ENCODE data around the gene JAKMIP2.
"Not testable (repeated sequence)": the region's sequence is repeated elsewhere in the genome, so short reads cannot be mapped to it uniquely, and the experiment has no call there.

JAKMIP2 gene

GRCh38 chr5:147782110-147783028 lies at the start of gene JAKMIP2:
JAKMIP2 (minus strand) TSS chr5:147782728; CDS start chr5:147671806, 110,922 bp downstream.
- DNase-seq (ENCODE audit: low spot score) = peak; percentile 86

- no peak for DNase-seq (ENCODE audit: low spot score)
Observed at GRCh38 chr5:147831465-147831864, 48.9 kb upstream of the JAKMIP2 start, which contains the start of gene SPINK1. SPINK1 (minus strand) TSS chr5:147831671; CDS start chr5:147831577, 94 bp downstream.

- DNase-seq (ENCODE audit: low spot score) = no peak
Observed at GRCh38 chr5:147830035-147830434, 47.5 kb upstream of the JAKMIP2 start.

GRCh38 chr5:147827017-147827416 lies 44.5 kb upstream of the JAKMIP2 start:
- not testable (repeated sequence) for DNase-seq (ENCODE audit: low spot score)

- DNase-seq (ENCODE audit: low spot score) = no peak
Observed at GRCh38 chr5:147826361-147826760, 43.8 kb upstream of the JAKMIP2 start.

DNA sequence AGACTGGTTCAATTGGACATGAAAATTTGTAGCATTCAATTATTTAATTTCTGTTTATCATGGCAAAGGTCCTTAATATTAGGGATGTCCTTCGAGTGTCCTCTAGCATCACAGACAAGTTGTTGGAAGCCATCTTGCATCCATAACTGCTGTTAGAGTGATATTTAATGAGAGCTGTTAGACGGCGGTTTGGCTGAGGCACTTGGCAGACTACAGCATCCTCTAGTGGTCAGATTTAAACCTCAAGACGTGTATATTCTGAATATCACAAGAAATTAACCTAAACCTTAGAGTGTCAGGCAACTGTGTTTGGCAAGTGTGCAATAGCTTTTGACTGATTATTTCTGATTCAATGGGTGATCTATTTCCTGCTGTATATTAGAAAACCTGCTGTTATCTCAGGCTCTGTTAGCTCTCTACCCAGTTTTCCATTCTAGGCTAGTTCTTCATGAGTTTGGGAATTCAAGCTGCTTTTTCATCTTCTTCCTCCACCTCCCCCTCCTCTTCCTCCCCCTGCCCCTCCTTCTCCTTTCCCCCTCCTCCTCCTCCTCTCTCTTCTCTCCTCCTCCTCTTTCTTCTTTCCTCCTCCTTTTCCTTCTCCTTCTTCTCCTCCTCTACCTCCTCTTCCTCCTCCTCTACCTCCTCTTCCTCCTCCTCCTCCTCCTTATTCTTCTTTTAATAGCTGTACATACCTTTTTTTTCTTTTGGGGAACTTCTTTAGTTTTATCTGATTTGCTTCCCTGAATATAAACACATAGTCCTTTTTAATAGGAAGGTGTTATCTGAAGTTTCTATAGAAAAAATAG lies 40.4 kb upstream of the JAKMIP2 start:
- no peak for DNase-seq (ENCODE audit: low spot score)

DNA sequence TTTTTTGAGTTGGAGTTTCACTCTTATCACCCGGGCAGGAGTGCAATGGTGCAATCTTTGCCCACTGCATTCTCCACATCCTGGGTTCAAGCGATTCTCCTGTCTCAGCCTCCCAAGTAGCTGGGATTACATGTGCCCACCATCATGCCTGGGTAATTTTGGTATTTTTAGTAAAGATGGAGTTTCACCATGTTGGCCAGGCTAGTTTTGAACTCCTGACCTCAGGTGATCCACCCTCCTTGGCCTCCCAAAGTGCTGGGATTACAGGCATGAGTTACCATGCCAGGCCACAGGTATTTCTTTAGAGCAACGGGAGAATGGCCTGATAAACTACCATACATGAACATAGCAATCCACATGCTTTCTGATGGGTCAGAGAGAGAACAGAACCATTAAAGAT lies 39.7 kb upstream of the JAKMIP2 start:
- DNase-seq (ENCODE audit: low spot score) = not testable (repeated sequence)

DNA sequence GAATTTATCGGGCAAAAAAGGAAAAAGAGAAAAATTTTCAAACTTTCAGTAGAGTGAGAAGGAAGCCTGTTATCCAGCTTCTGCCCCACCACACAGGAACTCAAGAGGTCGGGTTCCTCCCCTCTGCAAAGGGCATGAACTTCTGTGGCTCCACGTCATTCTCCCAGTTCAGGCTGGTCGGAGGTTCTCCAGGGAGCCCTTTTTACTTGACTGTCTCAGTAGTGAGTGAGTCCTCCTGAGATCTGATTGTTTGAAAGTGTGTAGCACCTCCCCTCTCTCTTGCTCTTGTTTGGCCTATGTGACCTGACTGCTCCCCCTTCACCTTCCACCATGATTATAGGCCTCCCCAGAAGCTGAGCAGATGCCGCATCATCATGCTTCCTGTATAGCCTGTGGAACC lies 39.2 kb upstream of the JAKMIP2 start:
- no peak for DNase-seq (ENCODE audit: low spot score)

DNA sequence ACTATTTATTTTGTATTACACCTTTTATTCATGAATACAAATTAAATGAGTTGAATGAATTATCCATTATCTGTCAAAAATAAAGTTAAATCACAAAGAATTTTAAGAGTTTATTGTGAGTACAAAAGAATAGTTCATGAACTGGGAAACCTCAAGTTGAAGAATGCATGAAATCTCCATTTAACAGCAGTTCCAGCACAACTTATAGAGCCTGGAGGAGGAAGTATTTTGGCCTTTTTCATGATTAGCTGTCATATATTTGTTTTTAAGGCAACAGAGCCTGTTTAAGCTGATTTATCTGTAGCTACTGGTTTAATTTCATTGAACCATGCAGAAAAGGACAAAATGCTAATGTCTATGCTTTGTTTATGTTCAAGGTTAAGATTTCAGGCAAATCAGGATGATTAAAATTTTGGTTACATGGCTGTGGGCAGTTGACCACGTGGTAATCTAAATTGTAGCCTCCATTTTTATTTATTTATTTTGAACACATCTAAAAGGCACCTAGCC lies 36.8 kb upstream of the JAKMIP2 start:
- no peak for DNase-seq (ENCODE audit: low spot score)

- DNase-seq (ENCODE audit: low spot score) = no peak
Observed at GRCh38 chr5:147818290-147818689, 35.8 kb upstream of the JAKMIP2 start.

DNA sequence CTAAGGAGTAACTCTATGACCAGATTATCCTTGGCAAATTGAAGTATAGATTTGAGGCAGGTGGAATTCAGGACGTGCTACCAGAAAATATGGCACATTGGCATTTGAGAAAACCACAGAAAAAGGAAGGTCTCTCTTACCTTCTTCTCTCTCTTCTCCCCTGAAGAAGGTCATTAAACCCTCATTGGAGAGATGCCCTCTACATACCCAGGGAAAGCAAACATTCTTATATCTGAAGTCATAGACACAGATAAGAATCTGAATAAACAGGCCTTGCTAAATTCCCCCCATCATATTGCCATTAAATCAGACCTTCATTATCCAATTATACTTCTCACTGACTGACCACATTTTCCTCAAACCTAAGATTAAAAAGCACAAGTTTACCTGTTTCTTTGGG lies 31.2 kb upstream of the JAKMIP2 start:
- no peak for DNase-seq (ENCODE audit: low spot score)

DNA sequence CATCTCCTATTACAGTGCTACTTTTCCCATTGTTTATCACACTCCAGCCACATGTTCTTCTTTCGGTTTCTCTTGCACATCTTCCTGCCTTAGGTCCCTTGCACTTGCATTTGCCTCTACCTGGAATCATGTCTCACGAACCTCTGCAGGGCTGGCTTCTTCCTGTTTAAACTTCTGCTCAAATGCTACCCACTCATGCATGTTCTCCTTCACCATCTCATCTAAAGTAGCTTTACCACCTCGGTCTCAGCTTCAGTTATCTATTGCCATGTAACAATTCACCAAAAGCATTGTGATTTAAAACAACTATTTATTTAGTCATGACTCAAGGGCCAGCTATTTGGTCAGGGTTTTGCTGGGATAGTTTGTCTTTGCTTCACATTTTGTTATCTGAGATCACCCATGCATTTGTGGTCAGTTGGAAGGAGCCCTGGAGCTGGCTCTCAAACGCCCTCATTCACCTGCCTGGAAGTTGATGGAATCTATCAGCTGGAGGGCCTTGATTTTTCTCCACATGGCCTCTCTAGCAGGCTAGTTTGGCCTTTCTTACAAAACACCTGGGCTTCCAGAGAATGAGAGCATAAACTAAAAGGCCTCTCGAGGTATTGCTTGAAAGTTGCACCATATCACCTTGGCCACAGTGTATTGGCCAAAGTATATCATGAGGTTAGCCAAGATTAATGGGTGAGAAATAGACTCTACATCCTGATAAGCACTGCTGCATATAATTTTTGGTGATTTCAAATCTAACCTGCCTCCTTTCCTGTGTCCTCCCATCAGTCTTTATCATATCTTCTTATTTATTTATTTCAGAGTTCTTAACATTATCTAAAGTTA lies 27.5 kb upstream of the JAKMIP2 start:
- DNase-seq (ENCODE audit: low spot score) = no peak

GRCh38 chr5:147805030-147805454 lies 22.5 kb upstream of the JAKMIP2 start:
- no peak for DNase-seq (ENCODE audit: low spot score)

- DNase-seq (ENCODE audit: low spot score) = no peak
Observed at GRCh38 chr5:147804334-147804733, 21.8 kb upstream of the JAKMIP2 start.

GRCh38 chr5:147803926-147804325 lies 21.4 kb upstream of the JAKMIP2 start:
- no peak for DNase-seq (ENCODE audit: low spot score)

DNA sequence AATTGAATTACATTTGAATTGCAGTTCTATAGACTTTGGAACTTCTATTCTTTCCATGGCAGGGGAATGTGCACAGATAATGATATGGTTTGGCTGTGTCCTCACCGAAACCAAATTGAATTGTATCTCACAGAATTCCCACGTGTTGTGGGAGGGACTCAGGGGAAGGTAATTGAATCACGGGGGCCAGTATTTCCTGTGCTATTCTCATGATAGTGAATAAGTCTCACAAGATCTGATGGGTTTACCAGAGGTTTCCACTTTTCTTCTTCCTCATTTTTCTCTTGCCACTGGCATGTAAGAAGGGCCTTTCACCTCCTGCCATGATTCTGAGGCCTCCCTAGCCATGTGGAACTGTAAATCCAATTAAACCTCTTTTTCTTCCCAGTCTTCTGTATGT lies 20.6 kb upstream of the JAKMIP2 start:
- not testable (repeated sequence) for DNase-seq (ENCODE audit: low spot score)

DNA sequence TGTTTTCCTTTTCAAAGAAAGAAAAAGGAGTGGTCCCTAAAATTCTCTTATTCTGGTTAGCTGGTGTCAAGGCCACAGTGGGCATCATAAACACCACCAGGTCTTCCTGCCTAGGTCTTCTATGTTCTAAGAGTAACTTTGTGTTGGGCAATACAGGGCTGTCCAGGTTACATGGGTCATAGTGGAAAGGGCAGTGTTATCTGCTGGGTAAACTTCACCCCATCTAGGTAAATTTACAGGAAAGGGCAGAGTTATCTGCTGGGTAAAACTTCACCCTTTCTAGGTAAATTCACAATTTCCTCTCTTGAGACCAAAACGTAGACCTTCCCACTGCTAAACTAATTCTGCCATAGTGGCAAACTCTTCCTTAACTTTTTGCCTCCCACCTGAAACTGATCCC lies 18.9 kb upstream of the JAKMIP2 start:
- DNase-seq (ENCODE audit: low spot score) = no peak

- DNase-seq (ENCODE audit: low spot score) = no peak
Observed at GRCh38 chr5:147800491-147800890, 18.0 kb upstream of the JAKMIP2 start.

DNA sequence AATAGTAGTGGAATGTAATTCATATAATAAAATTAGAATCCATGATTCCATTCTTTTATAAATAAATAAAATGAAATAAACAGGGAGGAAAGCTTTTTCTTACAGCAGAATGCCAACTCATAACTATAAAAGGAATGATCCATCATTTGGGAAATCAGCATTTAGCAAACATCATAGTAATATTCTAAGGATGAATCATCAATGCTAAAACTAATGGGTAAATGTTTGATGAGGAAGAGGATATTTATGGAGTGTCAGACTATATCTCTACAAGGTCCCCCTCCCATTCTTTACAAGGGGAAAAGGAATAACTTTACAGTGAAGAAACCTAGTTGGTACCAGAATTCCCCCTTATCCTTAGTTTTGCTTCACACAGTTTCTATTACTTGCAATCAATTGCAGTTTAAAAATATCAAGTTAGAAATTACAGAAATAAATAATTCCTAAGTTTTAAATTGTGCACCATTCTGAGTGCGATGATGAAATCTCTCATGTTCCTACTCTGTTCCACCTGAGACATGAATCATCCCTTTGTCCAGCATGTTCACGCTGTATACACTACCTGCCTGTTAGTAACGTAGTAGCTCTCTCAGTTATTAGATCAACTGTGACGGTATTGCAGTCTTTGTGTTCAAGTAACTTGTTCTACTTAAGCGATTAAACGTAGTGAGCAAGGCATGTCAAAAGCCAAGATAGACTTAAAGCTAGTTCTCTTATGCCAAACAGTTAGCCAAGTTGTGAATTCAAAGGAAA lies 14.2 kb upstream of the JAKMIP2 start:
- DNase-seq (ENCODE audit: low spot score) = no peak

- no peak for DNase-seq (ENCODE audit: low spot score)
Observed at GRCh38 chr5:147791181-147791580, 8.7 kb upstream of the JAKMIP2 start.

GRCh38 chr5:147789820-147790219 lies 7.3 kb upstream of the JAKMIP2 start:
- DNase-seq (ENCODE audit: low spot score) = no peak

All from left forelimb (tissue), 1 donor.